ENCODE results near the gene CALM3. TPM values are rescaled to one million over a fixed set of nuclear protein-coding genes. Genes with fewer than 3 reads are reported as not detected.

The CALM3 gene
- total RNA-seq, 2 donors from 2014 or later: 413 to 615 TPM

DNA sequence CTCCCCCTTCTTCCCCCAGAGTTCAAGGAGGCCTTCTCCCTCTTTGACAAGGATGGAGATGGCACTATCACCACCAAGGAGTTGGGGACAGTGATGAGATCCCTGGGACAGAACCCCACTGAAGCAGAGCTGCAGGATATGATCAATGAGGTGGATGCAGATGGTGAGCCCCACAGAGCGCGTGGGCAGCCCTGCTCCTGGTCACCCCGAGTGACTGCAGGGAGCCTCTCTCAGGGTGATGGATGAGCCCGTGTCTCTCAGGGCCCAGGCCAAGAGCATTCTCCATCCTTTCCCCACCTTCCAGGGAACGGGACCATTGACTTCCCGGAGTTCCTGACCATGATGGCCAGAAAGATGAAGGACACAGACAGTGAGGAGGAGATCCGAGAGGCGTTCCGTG lies 7.0 kb downstream of the CALM3 start:
- ATAC-seq (no peak), DNase-seq (ENCODE audit: low spot score in 2 of 2) (no peak)
- no peak overlapping the region for H3K27ac Mint-ChIP-seq
- peaks cover 40 to 49% of the 10 kb centered on the region in 2 donors for H3K36me3 Mint-ChIP-seq
- H3K9me3 Mint-ChIP-seq: no peaks in the 10 kb centered on the region

DNA sequence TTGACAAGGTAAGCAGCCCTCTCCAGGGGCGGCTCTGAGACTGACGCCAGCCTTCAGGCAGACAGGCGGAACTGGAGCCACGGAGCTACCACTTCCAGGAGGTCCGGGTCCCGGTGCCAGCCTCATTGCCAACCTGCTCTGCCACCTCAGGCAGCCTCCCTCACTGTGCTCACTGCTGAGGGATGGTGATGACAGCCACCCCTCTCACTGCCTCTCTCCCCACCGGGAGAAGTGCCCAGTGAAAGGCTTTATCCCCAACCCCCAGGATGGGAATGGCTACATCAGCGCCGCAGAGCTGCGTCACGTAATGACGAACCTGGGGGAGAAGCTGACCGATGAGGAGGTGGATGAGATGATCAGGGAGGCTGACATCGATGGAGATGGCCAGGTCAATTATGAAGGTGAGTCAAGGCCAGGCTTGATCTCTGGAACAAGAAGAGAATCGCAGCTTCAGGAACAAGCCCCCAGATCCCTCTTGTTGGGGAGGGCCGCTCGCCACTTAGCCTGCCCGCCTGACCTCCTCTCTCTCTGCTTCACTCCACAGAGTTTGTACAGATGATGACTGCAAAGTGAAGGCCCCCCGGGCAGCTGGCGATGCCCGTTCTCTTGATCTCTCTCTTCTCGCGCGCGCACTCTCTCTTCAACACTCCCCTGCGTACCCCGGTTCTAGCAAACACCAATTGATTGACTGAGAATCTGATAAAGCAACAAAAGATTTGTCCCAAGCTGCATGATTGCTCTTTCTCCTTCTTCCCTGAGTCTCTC lies 7.6 kb downstream of the CALM3 start:
- peaks cover 35 to 45% of the 10 kb centered on the region in 2 donors for H3K36me3 Mint-ChIP-seq
- H3K9me3 Mint-ChIP-seq: no peaks in the 10 kb centered on the region
- H3K27ac Mint-ChIP-seq: no peak overlapping the region
- DNase-seq (ENCODE audit: low spot score in 2 of 2) (peak in 1 of 2 donors; percentile 54), ATAC-seq (no peak)

DNA sequence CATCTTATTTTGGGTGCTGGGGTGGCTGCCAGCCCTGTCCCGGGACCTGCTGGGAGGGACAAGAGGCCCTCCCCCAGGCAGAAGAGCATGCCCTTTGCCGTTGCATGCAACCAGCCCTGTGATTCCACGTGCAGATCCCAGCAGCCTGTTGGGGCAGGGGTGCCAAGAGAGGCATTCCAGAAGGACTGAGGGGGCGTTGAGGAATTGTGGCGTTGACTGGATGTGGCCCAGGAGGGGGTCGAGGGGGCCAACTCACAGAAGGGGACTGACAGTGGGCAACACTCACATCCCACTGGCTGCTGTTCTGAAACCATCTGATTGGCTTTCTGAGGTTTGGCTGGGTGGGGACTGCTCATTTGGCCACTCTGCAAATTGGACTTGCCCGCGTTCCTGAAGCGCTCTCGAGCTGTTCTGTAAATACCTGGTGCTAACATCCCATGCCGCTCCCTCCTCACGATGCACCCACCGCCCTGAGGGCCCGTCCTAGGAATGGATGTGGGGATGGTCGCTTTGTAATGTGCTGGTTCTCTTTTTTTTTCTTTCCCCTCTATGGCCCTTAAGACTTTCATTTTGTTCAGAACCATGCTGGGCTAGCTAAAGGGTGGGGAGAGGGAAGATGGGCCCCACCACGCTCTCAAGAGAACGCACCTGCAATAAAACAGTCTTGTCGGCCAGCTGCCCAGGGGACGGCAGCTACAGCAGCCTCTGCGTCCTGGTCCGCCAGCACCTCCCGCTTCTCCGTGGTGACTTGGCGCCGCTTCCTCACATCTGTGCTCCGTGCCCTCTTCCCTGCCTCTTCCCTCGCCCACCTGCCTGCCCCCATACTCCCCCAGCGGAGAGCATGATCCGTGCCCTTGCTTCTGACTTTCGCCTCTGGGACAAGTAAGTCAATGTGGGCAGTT lies 8.6 kb downstream of the CALM3 start:
- ATAC-seq: no peak

DNA sequence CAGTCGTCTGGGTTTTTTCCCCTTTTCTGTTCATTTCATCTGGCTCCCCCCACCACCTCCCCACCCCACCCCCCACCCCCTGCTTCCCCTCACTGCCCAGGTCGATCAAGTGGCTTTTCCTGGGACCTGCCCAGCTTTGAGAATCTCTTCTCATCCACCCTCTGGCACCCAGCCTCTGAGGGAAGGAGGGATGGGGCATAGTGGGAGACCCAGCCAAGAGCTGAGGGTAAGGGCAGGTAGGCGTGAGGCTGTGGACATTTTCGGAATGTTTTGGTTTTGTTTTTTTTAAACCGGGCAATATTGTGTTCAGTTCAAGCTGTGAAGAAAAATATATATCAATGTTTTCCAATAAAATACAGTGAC lies 9.3 kb downstream of the CALM3 start:
- no peak for ATAC-seq
- DNase-seq (ENCODE audit: low spot score in 2 of 2): no peak
- H3K27ac Mint-ChIP-seq: peak overlapping the region in 1 of 2 donors; percentile 90
- peaks cover 35 to 45% of the 10 kb centered on the region in 2 donors for H3K36me3 Mint-ChIP-seq
- no peaks in the 10 kb centered on the region for H3K9me3 Mint-ChIP-seq

More for the DNA sequence above, 8.6 kb downstream of the CALM3 start:
- Mint-ChIP-seq H3K36me3 (peaks cover 35 to 45% of the 10 kb centered on the region in 2 donors), H3K9me3 (no peaks in the 10 kb centered on the region), H3K27ac (peak overlapping the region in 1 of 2 donors; percentile 77)
- DNase-seq (ENCODE audit: low spot score in 2 of 2): peak in 1 of 2 donors; percentile 52

DNA sequence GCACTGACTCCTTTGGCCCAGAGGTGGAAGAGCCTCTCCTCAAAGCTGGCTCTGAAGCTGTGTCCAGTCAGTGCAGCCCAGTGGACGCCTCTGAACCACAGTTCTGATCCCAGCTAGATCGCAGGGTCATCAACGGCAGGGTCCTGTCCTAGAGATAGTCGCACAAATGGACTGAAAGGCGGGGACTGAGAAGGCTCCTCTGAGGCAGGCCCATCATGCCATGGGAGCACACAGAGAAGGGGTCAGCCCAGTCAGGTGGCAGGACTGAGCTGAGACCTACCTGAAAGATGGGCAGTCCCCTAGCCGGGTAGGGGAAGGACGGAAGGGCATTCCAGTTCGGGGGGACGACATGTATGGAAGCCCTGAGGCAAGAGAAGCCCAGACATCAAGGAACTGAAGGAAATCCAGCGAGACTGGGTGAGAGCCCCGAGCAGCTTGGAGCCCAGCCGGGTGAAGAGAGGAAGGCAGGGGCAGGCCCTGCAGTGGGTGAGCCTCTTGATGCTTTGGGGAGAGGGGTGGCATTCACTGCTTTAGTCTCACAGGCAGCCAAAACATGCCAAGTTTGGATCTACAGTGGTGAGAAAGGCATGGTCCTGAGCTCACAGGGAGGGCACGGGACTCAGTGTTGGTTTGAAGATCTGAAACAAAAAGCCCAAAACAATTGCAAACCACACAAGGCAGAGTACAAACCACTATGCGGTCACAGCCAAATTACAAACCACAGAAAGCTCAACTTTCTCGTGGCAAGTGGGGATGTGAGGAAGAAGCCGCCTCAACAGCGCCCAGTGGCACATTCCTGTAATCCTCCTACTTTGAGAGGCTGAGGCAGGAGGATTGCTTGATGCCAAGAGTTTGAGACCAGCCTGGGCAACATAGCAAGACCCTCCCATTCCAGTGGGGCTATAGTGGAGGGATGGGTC lies 10.0 kb downstream of the CALM3 start:
- ATAC-seq: peak; percentile 14 to 67
- no peak for DNase-seq (ENCODE audit: low spot score in 2 of 2)
- peaks cover 29 to 45% of the 10 kb centered on the region in 2 donors for H3K36me3 Mint-ChIP-seq
- no peaks in the 10 kb centered on the region for H3K9me3 Mint-ChIP-seq
- H3K27ac Mint-ChIP-seq: peak overlapping the region; percentile 84 to 90

DNA sequence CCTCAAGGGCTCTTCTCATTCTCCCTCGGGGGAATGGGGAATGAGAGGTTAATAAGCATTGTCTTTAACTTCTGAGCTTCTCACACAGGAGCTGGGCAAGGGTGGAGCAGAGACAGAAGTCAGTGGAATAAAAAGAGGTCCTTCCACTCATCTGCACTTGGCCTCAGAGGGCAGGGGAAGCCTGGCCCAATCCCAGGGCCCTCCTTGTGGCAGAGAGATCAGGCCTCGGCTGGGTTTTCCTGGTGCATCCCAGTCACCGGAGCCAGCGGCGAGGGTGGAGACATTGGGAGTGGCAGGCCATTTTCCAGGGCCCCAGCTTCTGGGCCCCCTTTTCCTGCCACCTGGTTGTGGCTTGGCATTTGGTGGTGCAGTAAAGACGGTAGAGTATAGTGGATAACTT lies 10.6 kb downstream of the CALM3 start:
- peaks cover 23 to 40% of the 10 kb centered on the region in 2 donors for H3K36me3 Mint-ChIP-seq
- no peak for DNase-seq (ENCODE audit: low spot score in 2 of 2)
- no peaks in the 10 kb centered on the region for H3K9me3 Mint-ChIP-seq
- ATAC-seq: no peak
- peak overlapping the region; percentile 70 to 90 for H3K27ac Mint-ChIP-seq

DNA sequence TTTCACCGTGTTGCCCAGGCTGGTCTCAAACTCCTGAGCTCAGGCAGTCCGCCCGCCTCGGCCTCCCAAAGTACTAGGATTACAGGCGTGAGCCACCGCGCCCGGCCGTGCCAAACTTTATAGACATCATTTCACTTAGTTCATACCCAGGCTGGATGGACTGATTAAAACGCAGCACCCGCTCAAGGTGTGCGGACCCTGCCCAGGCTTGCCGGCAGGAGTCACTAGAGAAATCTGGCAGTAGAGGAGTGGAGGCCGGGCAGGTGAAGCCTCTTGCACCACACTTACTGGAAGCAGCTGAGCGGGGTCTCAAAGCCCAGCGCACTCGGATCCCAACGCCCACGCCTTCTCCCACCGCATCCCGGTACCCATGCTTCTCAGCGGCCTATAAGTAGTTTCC lies 12.4 kb downstream of the CALM3 start:
- H3K9me3 Mint-ChIP-seq: no peaks in the 10 kb centered on the region
- ATAC-seq: no peak
- H3K27ac Mint-ChIP-seq: peak overlapping the region in 1 of 2 donors; percentile 82
- DNase-seq (ENCODE audit: low spot score in 2 of 2): no peak
- H3K36me3 Mint-ChIP-seq: peaks cover 7 to 28% of the 10 kb centered on the region in 2 donors

DNA sequence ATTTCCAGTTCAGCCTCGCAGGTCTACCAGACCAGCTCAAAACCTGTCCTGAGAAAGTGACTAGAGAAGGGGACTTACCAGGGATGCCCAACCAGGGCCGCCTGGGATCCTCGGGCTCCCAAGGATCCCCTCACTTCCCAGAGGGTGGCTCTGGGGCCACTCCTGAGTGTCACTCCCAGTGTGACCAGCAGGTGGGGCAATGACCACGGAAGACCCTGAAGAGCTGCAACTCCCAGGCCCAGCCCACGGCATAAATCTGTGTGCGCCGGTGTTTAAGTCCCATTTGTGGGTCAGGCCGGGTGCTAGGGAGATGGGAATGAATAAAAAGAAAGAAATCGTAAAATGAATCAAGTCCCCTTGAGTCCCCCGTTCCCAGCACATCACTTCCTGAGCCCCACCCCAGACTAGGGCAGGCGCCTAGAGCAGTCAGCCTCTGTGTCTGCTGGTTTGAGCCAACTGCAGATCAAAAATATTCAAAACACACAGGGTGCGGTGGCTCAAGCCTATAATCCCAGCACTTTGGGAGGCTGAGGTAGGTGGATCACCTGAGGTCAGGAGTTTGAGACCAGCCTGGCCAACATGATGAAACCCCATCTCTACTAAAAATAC lies 13.1 kb downstream of the CALM3 start:
- Mint-ChIP-seq H3K9me3 (no peaks in the 10 kb centered on the region), H3K36me3 (peaks cover 4 to 25% of the 10 kb centered on the region in 2 donors), H3K27ac (peak overlapping the region in 1 of 2 donors; percentile 82)
- peak; percentile 25 to 70 for ATAC-seq
- peak; percentile 82 to 90 for DNase-seq (ENCODE audit: low spot score in 2 of 2)

DNA sequence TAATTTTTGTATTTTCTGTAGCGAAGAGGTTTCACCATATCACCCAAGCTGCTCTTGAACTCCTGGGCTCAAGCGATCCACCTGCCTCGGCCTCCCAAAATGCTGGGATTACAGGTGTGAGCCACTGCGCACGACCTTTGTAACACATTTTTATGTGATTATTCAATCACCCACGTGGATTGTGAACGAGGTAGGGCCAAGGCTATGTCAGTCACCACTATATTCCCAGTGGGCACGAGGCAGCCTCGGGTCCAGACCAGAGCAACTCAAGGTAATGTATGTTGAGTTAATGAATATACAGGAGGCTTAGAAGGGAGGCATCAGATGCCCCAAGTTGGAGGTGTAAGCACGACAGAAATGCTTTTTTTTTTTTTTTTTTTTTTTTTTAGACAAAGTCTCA lies 14.8 kb downstream of the CALM3 start:
- Mint-ChIP-seq H3K36me3 (peaks cover 0 to 12% of the 10 kb centered on the region in 2 donors), H3K9me3 (no peaks in the 10 kb centered on the region), H3K27ac (peak overlapping the region; percentile 72 to 92)
- no peak for DNase-seq (ENCODE audit: low spot score in 2 of 2)
- ATAC-seq: no peak

DNA sequence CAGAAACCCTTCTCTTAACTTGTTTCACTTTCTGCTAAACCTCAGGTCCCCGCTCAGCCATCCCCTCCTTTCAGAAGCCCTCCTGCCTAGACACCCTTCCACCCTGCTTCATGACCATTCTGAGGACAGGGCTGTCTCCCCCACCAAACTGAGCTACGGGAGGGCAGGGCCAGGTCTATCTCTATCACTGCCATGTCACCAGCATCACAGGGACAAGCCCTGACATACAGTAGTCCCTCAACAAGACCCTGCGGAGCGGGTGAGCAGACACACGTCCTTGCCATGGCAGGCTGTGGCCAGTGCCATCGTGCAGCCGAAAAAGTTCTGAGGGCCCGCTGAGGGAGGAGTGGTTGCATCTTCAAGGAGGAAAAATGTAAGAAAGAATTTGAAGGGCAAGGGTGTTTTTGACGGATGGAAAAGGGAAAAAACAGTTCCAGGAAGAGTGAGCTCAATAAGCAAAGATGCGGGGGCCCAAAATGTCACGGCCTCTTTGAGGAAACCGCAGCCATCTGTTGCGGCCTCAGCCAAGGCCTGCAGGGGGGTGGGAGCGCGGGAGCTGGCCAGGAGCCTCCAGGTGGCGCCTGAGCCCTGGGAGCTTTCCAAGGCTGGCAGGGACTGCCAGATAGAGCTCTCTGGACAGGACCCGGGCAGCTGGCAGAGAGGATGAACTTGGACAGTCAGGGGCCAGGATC lies 15.6 kb downstream of the CALM3 start:
- DNase-seq (ENCODE audit: low spot score in 2 of 2): peak; percentile 46 to 90
- peak overlapping the region; percentile 92 to 94 for H3K27ac Mint-ChIP-seq
- no peaks in the 10 kb centered on the region for H3K9me3 Mint-ChIP-seq
- H3K36me3 Mint-ChIP-seq: peaks cover 0 to 12% of the 10 kb centered on the region in 2 donors
- peak; percentile 47 to 65 for ATAC-seq

DNA sequence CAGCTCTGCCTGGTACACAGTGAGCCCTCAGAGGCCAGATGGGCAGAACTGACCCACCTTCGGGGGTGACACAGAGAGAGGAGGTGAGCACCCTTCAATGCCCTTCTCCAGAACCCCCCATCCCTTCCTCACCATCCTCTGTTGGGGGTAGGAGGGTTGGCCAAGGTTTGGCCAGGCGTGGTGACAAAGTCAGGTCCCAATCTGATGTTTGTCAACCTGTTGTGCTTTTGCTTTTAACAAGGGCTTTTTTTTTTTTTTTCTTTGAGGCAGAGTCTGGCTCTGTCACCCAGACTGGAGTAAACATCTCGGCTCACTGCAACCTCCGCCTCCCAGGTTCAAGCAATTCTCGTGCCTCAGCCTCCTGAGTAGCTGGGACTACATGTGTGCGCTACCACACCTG lies 16.5 kb downstream of the CALM3 start:
- ATAC-seq (peak in 1 of 2 donors; percentile 10), DNase-seq (ENCODE audit: low spot score in 2 of 2) (no peak)
- H3K36me3 Mint-ChIP-seq: peaks cover 0 to 20% of the 10 kb centered on the region in 2 donors
- H3K27ac Mint-ChIP-seq: peak overlapping the region in 1 of 2 donors; percentile 92
- H3K9me3 Mint-ChIP-seq: no peaks in the 10 kb centered on the region

DNA sequence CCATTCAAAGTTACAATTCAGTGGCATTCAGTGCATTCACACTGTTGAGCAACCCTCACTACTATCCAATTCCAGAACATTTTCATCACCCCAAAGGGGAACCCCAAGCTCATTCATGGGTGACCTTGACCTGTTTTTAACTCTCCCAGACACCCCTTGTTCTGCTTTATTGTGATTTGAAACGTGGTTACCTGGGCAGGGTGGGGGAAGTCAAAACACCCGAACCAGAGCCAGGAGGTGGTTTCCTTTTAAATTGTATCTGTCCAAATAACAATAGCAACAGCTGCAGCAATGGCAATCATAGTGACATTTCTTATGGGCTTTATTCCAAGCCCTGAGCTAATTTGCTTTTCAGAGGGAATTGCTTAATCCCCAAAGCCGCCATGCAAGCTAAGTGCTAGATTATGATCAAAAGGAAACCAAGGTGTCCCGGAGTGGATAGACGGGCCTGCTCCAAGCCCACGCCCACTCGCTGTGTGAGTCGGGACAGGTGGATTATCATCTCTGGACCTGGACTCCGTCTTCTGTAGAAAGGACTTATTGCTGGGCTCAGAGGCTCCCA lies 17.6 kb downstream of the CALM3 start:
- Mint-ChIP-seq H3K27ac (peak overlapping the region in 1 of 2 donors; percentile 89), H3K36me3 (peaks cover 0 to 20% of the 10 kb centered on the region in 2 donors), H3K9me3 (no peaks in the 10 kb centered on the region)
- ATAC-seq: no peak
- DNase-seq (ENCODE audit: low spot score in 2 of 2): no peak

DNA sequence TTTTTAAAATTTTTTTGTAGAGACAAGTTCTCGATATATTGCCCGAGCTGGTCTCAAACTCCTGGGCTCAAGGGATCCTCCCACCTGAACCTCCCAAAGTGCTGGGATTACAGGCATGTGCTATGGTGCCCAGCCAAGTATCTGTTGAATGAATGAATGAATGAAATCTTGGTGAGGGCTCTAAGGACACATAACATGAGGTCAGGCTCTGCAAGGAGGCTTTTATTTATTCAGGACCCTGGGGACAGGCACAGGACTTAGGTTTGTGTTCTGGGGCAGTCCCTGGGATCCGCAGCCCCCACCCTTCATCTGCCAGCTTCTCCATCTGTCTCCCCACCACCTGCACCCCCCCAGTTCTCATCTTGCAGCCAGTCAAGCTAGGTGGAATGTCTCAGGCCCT lies 19.1 kb downstream of the CALM3 start:
- peaks cover 4 to 20% of the 10 kb centered on the region in 2 donors for H3K36me3 Mint-ChIP-seq
- peak overlapping the region in 1 of 2 donors; percentile 89 for H3K27ac Mint-ChIP-seq
- H3K9me3 Mint-ChIP-seq: no peaks in the 10 kb centered on the region
- no peak for DNase-seq (ENCODE audit: low spot score in 2 of 2)
- ATAC-seq: no peak

DNA sequence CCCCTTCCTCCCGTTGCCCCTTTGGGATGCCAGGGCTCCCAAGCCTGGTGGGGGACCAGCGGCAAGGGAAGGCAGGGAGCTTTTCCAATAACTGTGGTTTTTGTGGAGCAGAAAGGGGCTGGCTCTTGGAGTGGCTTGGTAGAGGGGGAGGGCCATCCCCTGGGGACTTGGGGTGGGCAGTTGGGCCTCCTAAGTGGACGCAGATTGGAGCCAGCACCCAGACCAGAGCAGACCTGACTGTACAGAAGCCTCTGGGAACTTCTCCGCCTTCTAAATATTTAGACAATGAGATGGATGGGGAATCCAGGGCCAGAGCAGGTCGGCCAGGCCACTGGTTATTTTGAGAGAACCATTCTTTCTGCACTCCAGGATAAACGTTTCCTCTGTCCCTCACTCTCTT lies 19.6 kb downstream of the CALM3 start:
- no peak for ATAC-seq
- H3K36me3 Mint-ChIP-seq: peaks cover 4 to 20% of the 10 kb centered on the region in 2 donors
- peak overlapping the region; percentile 88 to 89 for H3K27ac Mint-ChIP-seq
- no peaks in the 10 kb centered on the region for H3K9me3 Mint-ChIP-seq
- no peak for DNase-seq (ENCODE audit: low spot score in 2 of 2)

Measured in activated naive CD4-positive, alpha-beta T cell treated with anti-CD3 and anti-CD28 coated beads, Interleukin-2, amount 50 U/mL, for 72 hours (primary cell).